22Rv1 (cell line): Measurements from ENCODE around the gene ZC3H12C.

ENCODE experiments used
- H3K27ac ChIP-seq: fragments of 450-650 bp; 2 replicates; pipeline ENCODE4 v1.5.1; 2017
- CTCF ChIP-seq: fragments of 450-650 bp; IDR thresholded peaks from 2 replicates; pipeline ENCODE4 v1.5.1; 2017; ENCODE audit warnings: mild to moderate bottlenecking
- ZFX ChIP-seq: fragments of 450-650 bp; IDR thresholded peaks from 2 replicates; pipeline ENCODE4 v1.6.1; 2017; ENCODE audit warnings: antibody characterized with exemption, borderline replicate concordance

ZC3H12C gene

GRCh38 chr11:110217223-110217877, 124.2 kb downstream of the ZC3H12C start:
- H3K27ac ChIP-seq = no peak overlapping the region
- TF ChIP-seq CTCF (no peak), ZFX (no peak)

GRCh38 chr11:110217936-110218335, 124.7 kb downstream of the ZC3H12C start:
- no peak overlapping the region for H3K27ac ChIP-seq
- no peak for TF ChIP-seq ZFX
- no peak for TF ChIP-seq CTCF

- TF ChIP-seq CTCF (no peak), ZFX (no peak)
- H3K27ac ChIP-seq = no peak overlapping the region
Measured at GRCh38 chr11:110219006-110219785, 126.0 kb downstream of the ZC3H12C start.
